Large intestine (tissue), 3 donors: ENCODE data around the gene TTC28. TPM values are rescaled to one million over a fixed set of nuclear protein-coding genes. Genes with fewer than 3 reads are reported as not detected.
"Not testable (repeated sequence)": the region's sequence is repeated elsewhere in the genome, so short reads cannot be mapped to it uniquely, and the experiment has no call there.

Experiments
- DNase-seq, 2 donors: peaks; one replicate each; pipeline versions ENCODE4 v3.0.0 to v3.0.0-alpha.2; 2013
- H3K27ac ChIP-seq: one replicate; pipeline ENCODE4 v1.5.1; 2013; ENCODE audit warnings: low read length
- H3K27me3 ChIP-seq: 2 replicates; pipeline ENCODE4 v1.6.1; 2013; ENCODE audit warnings: low read length; ENCODE audit not compliant: control insufficient read depth, insufficient read depth
- H3K36me3 ChIP-seq: 2 replicates; pipeline ENCODE4 v1.6.1; 2013; ENCODE audit warnings: low read length; ENCODE audit not compliant: control insufficient read depth, insufficient read depth
- H3K4me1 ChIP-seq: one replicate; pipeline ENCODE4 v1.6.1; 2013; ENCODE audit warnings: low read length; ENCODE audit not compliant: control insufficient read depth, insufficient read depth
- H3K4me3 ChIP-seq: one replicate; pipeline ENCODE4 v1.5.1; 2013; ENCODE audit warnings: low read length
- H3K9me3 ChIP-seq: one replicate; pipeline ENCODE4 v1.6.1; 2013; ENCODE audit warnings: mild to moderate bottlenecking, low read depth, low read length, moderate library complexity; ENCODE audit not compliant: control insufficient read depth
- WGBS: methylation state at CpG from one replicate; pipeline ENCODE4 v1.1.5; 2013; ENCODE audit warnings: low lambda C conversion rate; ENCODE audit not compliant: insufficient coverage; 5-methylcytosine and 5-hydroxymethylcytosine counted together
- polyA plus RNA-seq: library from polyadenylated mRNA; unstranded; fragments of 120-200 nt; gene quantifications from one replicate; pipeline ENCODE4 v1.2.1, GENCODE V29; 2013

Gene TTC28
- polyA plus RNA-seq, 1 donor, result 25.5 TPM

DNA sequence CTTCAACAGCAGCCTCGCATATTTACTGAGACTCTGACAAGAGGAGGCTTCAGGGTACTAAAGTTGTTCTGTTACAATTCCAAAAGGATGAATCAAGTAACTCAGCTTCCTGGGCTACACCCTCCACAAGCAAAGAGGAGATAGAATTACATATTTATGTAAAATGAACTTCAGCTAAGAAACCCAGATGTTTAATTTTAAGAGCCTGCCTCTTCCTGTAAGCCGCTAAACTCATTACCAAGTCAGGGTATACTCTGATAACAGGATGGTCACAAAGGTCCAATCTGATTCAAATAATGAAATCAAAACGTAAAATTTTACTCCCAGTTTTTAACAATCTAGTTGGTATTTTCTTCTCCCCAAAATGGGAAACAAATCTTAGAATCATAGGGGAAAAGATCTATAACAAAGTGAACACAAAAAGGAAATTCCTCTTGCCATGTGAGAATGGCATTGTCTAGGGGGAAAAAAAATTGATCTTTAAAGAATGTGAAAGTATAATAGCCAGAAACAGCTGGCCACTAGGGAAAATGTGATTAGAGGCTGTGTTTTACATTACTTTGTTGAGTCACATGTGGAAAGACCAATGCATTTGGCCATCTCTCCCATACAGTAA, 31.0 kb upstream of the TTC28 start:
- no peaks in the 10 kb centered on the region for H3K4me1 ChIP-seq
- H3K36me3 ChIP-seq, result peaks cover 15% of the 10 kb centered on the region
- 100% methylated on average over 1 of the region's 3 CpGs for WGBS
- no peak for DNase-seq
- H3K9me3 ChIP-seq, result no peaks in the 10 kb centered on the region
- H3K27ac ChIP-seq, result no peak overlapping the region
- H3K27me3 ChIP-seq, result no peaks in the 10 kb centered on the region
- H3K4me3 ChIP-seq, result no peak overlapping the region

GRCh38 chr22:28710107-28710506, 30.5 kb upstream of the TTC28 start:
- Histone ChIP-seq H3K27me3 (no peaks in the 10 kb centered on the region), H3K4me1 (no peaks in the 10 kb centered on the region), H3K9me3 (no peaks in the 10 kb centered on the region), H3K4me3 (no peak overlapping the region), H3K27ac (no peak overlapping the region), H3K36me3 (peaks cover 15% of the 10 kb centered on the region)
- no peak for DNase-seq

GRCh38 chr22:28706845-28707244, 27.2 kb upstream of the TTC28 start:
- Histone ChIP-seq H3K4me1 (no peaks in the 10 kb centered on the region), H3K4me3 (no peak overlapping the region), H3K9me3 (no peaks in the 10 kb centered on the region), H3K36me3 (peaks cover 13% of the 10 kb centered on the region), H3K27ac (no peak overlapping the region), H3K27me3 (no peaks in the 10 kb centered on the region)
- WGBS, result 83% methylated on average over 1 of the region's 6 CpGs
- DNase-seq, result no peak

DNA sequence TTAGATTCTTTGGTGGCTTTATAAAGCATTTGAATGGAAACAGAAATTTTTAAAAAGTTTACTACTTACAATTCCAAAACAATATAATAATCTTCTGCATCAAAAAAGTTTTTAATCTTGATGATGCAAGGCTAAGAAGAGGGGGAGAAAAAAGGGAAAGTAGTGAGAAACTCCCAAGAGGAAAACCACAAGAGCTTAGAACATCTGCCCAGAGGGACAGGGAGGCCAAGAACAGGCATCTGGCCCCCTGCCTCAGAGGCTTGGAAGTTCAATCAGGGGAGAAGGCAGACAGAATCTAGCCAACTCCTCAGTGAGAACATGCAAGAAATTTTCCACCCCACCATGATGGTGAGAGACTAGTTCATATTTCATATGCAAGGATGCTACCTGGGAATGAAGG, 23.8 kb upstream of the TTC28 start:
- no peak for DNase-seq
- H3K27ac ChIP-seq, result no peak overlapping the region
- H3K4me1 ChIP-seq, result no peaks in the 10 kb centered on the region
- H3K9me3 ChIP-seq, result no peaks in the 10 kb centered on the region
- no peaks in the 10 kb centered on the region for H3K27me3 ChIP-seq
- no peak overlapping the region for H3K4me3 ChIP-seq
- H3K36me3 ChIP-seq, result peaks cover 16% of the 10 kb centered on the region

- H3K36me3 ChIP-seq, result peaks cover 17% of the 10 kb centered on the region
- H3K27me3 ChIP-seq, result no peaks in the 10 kb centered on the region
- no peak overlapping the region for H3K27ac ChIP-seq
- H3K9me3 ChIP-seq, result no peaks in the 10 kb centered on the region
- DNase-seq, result no peak
- no peak overlapping the region for H3K4me3 ChIP-seq
- no peaks in the 10 kb centered on the region for H3K4me1 ChIP-seq
- WGBS, result no CpG with 5 or more reads among the region's 2 CpGs
Observed at GRCh38 chr22:28702891-28703290, 23.3 kb upstream of the TTC28 start.

GRCh38 chr22:28693041-28693760, 13.6 kb upstream of the TTC28 start:
- not testable (repeated sequence) for H3K4me3 ChIP-seq, H3K4me1 ChIP-seq, DNase-seq, H3K27me3 ChIP-seq, H3K27ac ChIP-seq, H3K36me3 ChIP-seq, H3K9me3 ChIP-seq
- no CpG with 5 or more reads among the region's 6 CpGs for WGBS

- WGBS, result no CpG with 5 or more reads among the region's 2 CpGs
- not testable (repeated sequence) for H3K36me3 ChIP-seq, H3K4me1 ChIP-seq, H3K27ac ChIP-seq, DNase-seq, H3K9me3 ChIP-seq, H3K27me3 ChIP-seq, H3K4me3 ChIP-seq
Observed at GRCh38 chr22:28689796-28690195, 10.2 kb upstream of the TTC28 start.

GRCh38 chr22:28682966-28683365, 3.3 kb upstream of the TTC28 start:
- no CpG with 5 or more reads among the region's 4 CpGs for WGBS
- not testable (repeated sequence) for H3K4me3 ChIP-seq, DNase-seq, H3K36me3 ChIP-seq, H3K27me3 ChIP-seq, H3K4me1 ChIP-seq, H3K27ac ChIP-seq, H3K9me3 ChIP-seq

- H3K27ac ChIP-seq, result peak overlapping the region; percentile 71
- peak; percentile 79 to 88 for DNase-seq
- no CpG with 5 or more reads among the region's 5 CpGs for WGBS
- H3K36me3 ChIP-seq, H3K27me3 ChIP-seq, H3K9me3 ChIP-seq, H3K4me3 ChIP-seq, H3K4me1 ChIP-seq: not testable (repeated sequence)
Observed at GRCh38 chr22:28680813-28681490, 1.3 kb upstream of the TTC28 start.

GRCh38 chr22:28678778-28679610, 646 bp downstream of the TTC28 start:
- not testable (repeated sequence) for H3K36me3 ChIP-seq, H3K27ac ChIP-seq, H3K9me3 ChIP-seq, H3K27me3 ChIP-seq, H3K4me1 ChIP-seq
- WGBS, result no CpG with 5 or more reads among the region's 58 CpGs
- H3K4me3 ChIP-seq, result peak overlapping the region; percentile 77
- peak; percentile 24 to 34 for DNase-seq
